ENCODE results near the gene TFIP11. TPM values are rescaled to one million over a fixed set of nuclear protein-coding genes. Genes with fewer than 3 reads are reported as not detected.

TFIP11 gene
- total and polyA plus RNA-seq, 2 donors (not counting 1 experiment from before 2014, with no cell fraction given), result 33.5 to 82.8 TPM

DNA sequence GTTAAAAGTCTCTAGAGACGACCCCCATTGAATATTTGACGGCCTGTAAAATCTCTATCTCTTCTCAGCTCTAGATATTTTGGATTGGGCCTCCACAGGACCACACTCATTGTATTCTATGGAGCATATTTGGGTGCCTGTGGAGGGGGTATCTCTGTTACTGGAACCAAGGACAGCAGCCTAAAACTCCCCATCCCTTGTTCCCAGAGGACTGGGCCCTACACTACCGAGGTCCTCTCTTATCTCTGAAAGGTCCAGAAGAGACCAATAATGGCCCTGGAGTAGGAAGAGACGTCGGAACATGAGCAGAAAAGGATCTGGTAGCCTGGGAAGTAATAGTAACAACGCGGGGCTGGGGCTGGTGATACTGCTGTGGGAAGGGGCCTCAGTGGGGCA, 29.2 kb downstream of the TFIP11 start:
- ATAC-seq (ENCODE audit: low read depth), result no peak
- H2AFZ ChIP-seq (ENCODE audit: insufficient read depth, low read depth, low read length, poor library complexity, severe bottlenecking), result peak overlapping the region; percentile 83

DNA sequence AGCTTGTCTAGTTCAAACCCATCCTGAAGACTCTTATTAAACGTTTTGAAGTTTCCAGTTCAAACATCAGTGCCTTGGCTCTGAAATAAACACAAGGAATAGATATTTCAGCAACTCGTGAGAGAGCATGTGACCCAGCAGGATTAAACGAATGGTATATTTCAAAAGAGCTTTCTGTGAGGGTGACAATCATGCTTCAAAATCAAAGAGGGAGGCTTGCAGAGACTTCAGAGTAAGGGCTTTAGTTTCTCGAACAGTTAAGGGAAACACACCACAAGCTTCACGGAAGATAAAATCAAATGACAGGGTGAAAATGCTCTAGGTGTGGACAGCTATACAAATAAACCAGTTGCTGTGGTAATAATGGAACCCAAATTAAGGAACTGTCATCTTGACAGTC, 30.1 kb downstream of the TFIP11 start:
- H2AFZ ChIP-seq (ENCODE audit: insufficient read depth, low read depth, low read length, poor library complexity, severe bottlenecking), result no peak overlapping the region
- H3K27me3 ChIP-seq (replicated peaks in 1 of 4; ENCODE audit: control extremely low read depth in 1 of 4, control insufficient read depth in 3 of 4, insufficient read depth in 4 of 4, low read length in 3 of 4), result no peaks in the 10 kb centered on the region
- 53% methylated on average over 2 of the region's 5 CpGs for whole genome bisulfite sequencing (ENCODE audit: insufficient coverage)
- H3K36me3 ChIP-seq (replicated peaks in 1 of 2; ENCODE audit: control extremely low read depth in 1 of 2, control insufficient read depth in 1 of 2, extremely low read depth in 1 of 2, insufficient read depth in 2 of 2, low read length in 1 of 2), result peaks cover 0 to 9% of the 10 kb centered on the region in 2 experiments
- peak overlapping the region; percentile 94 for H3K4me3 Mint-ChIP-seq
- peaks cover 53% of the 10 kb centered on the region for H3K79me2 ChIP-seq (ENCODE audit: control insufficient read depth, insufficient read depth, low read length)
- DNase-seq (no peak), ATAC-seq (ENCODE audit: low read depth) (no peak)
- POLR2A ChIA-PET, result interaction anchor here (0.6 kb wide), 1 partner anchor 182 kb away, joined by 3 read pairs; no protein-coding TSS in a partner anchor
- no peak for TF ChIP-seq EZH2 (IDR thresholded peaks at IDR 0.05; ENCODE audit: borderline replicate concordance, insufficient read depth, low read depth, low read length, poor library complexity, severe bottlenecking)
- TF ChIP-seq, protein P1, sequence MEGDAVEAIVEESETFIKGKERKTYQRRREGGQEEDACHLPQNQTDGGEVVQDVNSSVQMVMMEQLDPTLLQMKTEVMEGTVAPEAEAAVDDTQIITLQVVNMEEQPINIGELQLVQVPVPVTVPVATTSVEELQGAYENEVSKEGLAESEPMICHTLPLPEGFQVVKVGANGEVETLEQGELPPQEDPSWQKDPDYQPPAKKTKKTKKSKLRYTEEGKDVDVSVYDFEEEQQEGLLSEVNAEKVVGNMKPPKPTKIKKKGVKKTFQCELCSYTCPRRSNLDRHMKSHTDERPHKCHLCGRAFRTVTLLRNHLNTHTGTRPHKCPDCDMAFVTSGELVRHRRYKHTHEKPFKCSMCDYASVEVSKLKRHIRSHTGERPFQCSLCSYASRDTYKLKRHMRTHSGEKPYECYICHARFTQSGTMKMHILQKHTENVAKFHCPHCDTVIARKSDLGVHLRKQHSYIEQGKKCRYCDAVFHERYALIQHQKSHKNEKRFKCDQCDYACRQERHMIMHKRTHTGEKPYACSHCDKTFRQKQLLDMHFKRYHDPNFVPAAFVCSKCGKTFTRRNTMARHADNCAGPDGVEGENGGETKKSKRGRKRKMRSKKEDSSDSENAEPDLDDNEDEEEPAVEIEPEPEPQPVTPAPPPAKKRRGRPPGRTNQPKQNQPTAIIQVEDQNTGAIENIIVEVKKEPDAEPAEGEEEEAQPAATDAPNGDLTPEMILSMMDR (IDR thresholded peaks at IDR 0.05), result no peak
- H3K4me3 ChIP-seq (ENCODE audit: control extremely low read depth in 1 of 5, extremely low read depth in 1 of 5, insufficient read depth in 1 of 5, low read depth in 2 of 5, low read length in 4 of 5), result no peak overlapping the region
- H4K20me1 ChIP-seq (ENCODE audit: control insufficient read depth, insufficient read depth, low read length, poor library complexity, severe bottlenecking), result no peaks in the 10 kb centered on the region
- H3K27me3 Mint-ChIP-seq, result no peaks in the 10 kb centered on the region
- intact Hi-C loops (cut with micrococcal nuclease), result no loop called here
- H3K4me1 ChIP-seq (ENCODE audit: control insufficient read depth in 2 of 2, insufficient read depth in 2 of 2, low read length in 2 of 2), result peaks cover 50 to 61% of the 10 kb centered on the region in 2 donors
- no peak overlapping the region for H3K4me2 ChIP-seq (replicated peaks; ENCODE audit: low read depth, low read length, poor library complexity, severe bottlenecking)
- H3K9ac ChIP-seq (ENCODE audit: low read length), result no peak overlapping the region
- CTCF ChIA-PET, result interaction anchor here (0.7 to 2.0 kb wide), 8 partner anchors 11 to 190 kb away, joined by 3 to 8 read pairs (median 3); no protein-coding TSS in a partner anchor
- H3K9me3 ChIP-seq (ENCODE audit: control extremely low read depth in 1 of 3, control insufficient read depth in 2 of 3, insufficient read depth in 1 of 3, low read length in 2 of 3), result no peaks in the 10 kb centered on the region
- peaks cover 78% of the 10 kb centered on the region for H3K4me1 Mint-ChIP-seq
- H3K9me3 Mint-ChIP-seq (ENCODE audit: insufficient read depth), result no peaks in the 10 kb centered on the region
- peak overlapping the region; percentile 72 to 90 for H3K27ac ChIP-seq (ENCODE audit: low read length in 2 of 2)
- H3K27ac Mint-ChIP-seq, result peak overlapping the region; percentile 97

More for the DNA sequence above, 29.2 kb downstream of the TFIP11 start:
- Mint-ChIP-seq H3K4me3 (peak overlapping the region; percentile 94), H3K4me1 (peaks cover 71% of the 10 kb centered on the region), H3K9me3 (ENCODE audit: insufficient read depth) (no peaks in the 10 kb centered on the region), H3K27ac (peak overlapping the region; percentile 97), H3K27me3 (no peaks in the 10 kb centered on the region)
- peaks cover 50 to 61% of the 10 kb centered on the region in 2 donors for H3K4me1 ChIP-seq (ENCODE audit: control insufficient read depth in 2 of 2, insufficient read depth in 2 of 2, low read length in 2 of 2)
- H3K9ac ChIP-seq (ENCODE audit: low read length), result peak overlapping the region; percentile 94
- no peak for DNase-seq
- no peaks in the 10 kb centered on the region for H4K20me1 ChIP-seq (ENCODE audit: control insufficient read depth, insufficient read depth, low read length, poor library complexity, severe bottlenecking)
- TF ChIP-seq, protein P1 (IDR thresholded peaks at IDR 0.05), result no peak
- ChIA-PET POLR2A (interaction anchor here (0.5 to 2.1 kb wide), 8 partner anchors 14 to 190 kb away, joined by 3 to 8 read pairs (median 4); partner anchors contain the start of gene TFIP11), CTCF (interaction anchor here (1.0 to 2.0 kb wide), 7 partner anchors 10 to 189 kb away, joined by 4 to 8 read pairs (median 7); no protein-coding TSS in a partner anchor)
- peak overlapping the region; percentile 86 for H3K4me2 ChIP-seq (replicated peaks; ENCODE audit: low read depth, low read length, poor library complexity, severe bottlenecking)
- H3K36me3 ChIP-seq (replicated peaks in 1 of 2; ENCODE audit: control extremely low read depth in 1 of 2, control insufficient read depth in 1 of 2, extremely low read depth in 1 of 2, insufficient read depth in 2 of 2, low read length in 1 of 2), result peaks cover 0 to 7% of the 10 kb centered on the region in 2 experiments
- H3K4me3 ChIP-seq (ENCODE audit: control extremely low read depth in 1 of 5, extremely low read depth in 1 of 5, insufficient read depth in 1 of 5, low read depth in 2 of 5, low read length in 4 of 5), result peak overlapping the region; percentile 70 to 96 (median 75)
- intact Hi-C loops (cut with micrococcal nuclease), result loop anchor here (1.0 kb wide), 5 partner anchors 29 to 189 kb away; partner anchors contain the start of genes TFIP11 and TPST2
- peak overlapping the region; percentile 90 to 98 for H3K27ac ChIP-seq (ENCODE audit: low read length in 2 of 2)
- no peaks in the 10 kb centered on the region for H3K9me3 ChIP-seq (ENCODE audit: control extremely low read depth in 1 of 3, control insufficient read depth in 2 of 3, insufficient read depth in 1 of 3, low read length in 2 of 3)
- H3K27me3 ChIP-seq (replicated peaks in 1 of 4; ENCODE audit: control extremely low read depth in 1 of 4, control insufficient read depth in 3 of 4, insufficient read depth in 4 of 4, low read length in 3 of 4), result no peaks in the 10 kb centered on the region
- 5% methylated on average over 6 of the region's 7 CpGs for WGBS (ENCODE audit: insufficient coverage)
- peaks cover 44% of the 10 kb centered on the region for H3K79me2 ChIP-seq (ENCODE audit: control insufficient read depth, insufficient read depth, low read length)

Data from B cell (primary cell).